Right lobe of liver (tissue), 4 donors: ENCODE results near the gene TPPP3.

Source experiments
- POLR2A ChIP-seq: fragments of 450-650 bp; IDR thresholded peaks from one replicate; pipeline ENCODE4 v1.6.1; 2017; ENCODE audit warnings: antibody characterized with exemption, mild to moderate bottlenecking
- TF ChIP-seq, protein P1 (sequence below), 4 donors: fragments of 200-600 bp in 3 of 4; fragments of 450-650 bp in 1 of 4; IDR thresholded peaks; one replicate each; pipeline versions ENCODE4 v1.5.1 to v1.8.0; 2016 to 2022; ENCODE audit warnings: antibody characterized with exemption in 4 of 4, mild to moderate bottlenecking in 2 of 4
- donor health status: DM: no; HTN: no; CAD: no.
- donor health status: DM: no; HTN: no; CAD: no.
- donor health status: DM: no; HTN: yes; CAD: no.

DNA sequence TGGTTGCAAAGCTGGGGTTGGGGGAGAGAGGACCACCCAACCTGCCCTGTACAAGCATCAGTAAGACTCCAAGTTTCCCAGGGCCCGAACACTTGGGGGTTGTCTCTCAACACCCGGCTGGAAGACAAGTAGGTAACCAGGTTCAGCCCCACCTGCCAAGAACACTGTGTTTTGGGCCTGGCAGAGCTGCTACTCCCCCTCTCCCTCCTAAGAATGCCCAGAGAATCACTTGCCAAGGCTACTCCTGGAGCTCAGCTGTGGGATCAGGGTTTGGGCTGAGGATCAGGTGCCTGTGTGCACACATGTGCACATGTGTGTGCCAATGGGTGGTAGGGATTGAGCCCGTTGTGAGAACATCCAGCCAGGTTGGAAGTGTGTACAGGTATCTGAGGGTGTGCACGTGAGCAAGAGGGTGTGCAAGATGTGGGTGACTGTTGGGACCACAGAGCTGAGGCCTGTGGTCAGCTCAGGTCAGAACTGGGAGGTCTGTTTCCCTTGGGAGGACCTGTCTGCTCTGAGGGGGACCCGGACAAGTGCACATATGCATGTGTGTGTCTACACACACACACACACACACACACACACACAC is 39.9 kb upstream of the TPPP3 start:
- TF ChIP-seq, protein P1, sequence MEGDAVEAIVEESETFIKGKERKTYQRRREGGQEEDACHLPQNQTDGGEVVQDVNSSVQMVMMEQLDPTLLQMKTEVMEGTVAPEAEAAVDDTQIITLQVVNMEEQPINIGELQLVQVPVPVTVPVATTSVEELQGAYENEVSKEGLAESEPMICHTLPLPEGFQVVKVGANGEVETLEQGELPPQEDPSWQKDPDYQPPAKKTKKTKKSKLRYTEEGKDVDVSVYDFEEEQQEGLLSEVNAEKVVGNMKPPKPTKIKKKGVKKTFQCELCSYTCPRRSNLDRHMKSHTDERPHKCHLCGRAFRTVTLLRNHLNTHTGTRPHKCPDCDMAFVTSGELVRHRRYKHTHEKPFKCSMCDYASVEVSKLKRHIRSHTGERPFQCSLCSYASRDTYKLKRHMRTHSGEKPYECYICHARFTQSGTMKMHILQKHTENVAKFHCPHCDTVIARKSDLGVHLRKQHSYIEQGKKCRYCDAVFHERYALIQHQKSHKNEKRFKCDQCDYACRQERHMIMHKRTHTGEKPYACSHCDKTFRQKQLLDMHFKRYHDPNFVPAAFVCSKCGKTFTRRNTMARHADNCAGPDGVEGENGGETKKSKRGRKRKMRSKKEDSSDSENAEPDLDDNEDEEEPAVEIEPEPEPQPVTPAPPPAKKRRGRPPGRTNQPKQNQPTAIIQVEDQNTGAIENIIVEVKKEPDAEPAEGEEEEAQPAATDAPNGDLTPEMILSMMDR (IDR thresholded peaks at IDR 0.05), result no peak
- TF ChIP-seq POLR2A, result no peak
